Upper lobe of right lung (tissue), 1 donor: ENCODE data around the gene ZSCAN4. TPM values are rescaled to one million over a fixed set of nuclear protein-coding genes. Genes with fewer than 3 reads are reported as not detected.

Source experiments
- ATAC-seq: fragments of 200-7000 bp; cut with Tn5 transposase; one replicate; pipeline ENCODE4 v1.9.1; 2020; ENCODE audit warnings: mild to moderate bottlenecking, moderate library complexity
- DNase-seq: peaks from one replicate; pipeline ENCODE4 v3.0.0-alpha.2; 2020
- H3K27ac ChIP-seq: fragments of 200-600 bp; one replicate; pipeline ENCODE4 v1.8.0; 2022
- H3K27me3 ChIP-seq: fragments of 200-600 bp; one replicate; pipeline ENCODE4 v1.8.0; 2022; ENCODE audit warnings: mild to moderate bottlenecking
- H3K36me3 ChIP-seq: fragments of 200-600 bp; one replicate; pipeline ENCODE4 v1.8.0; 2022
- H3K4me1 ChIP-seq: fragments of 200-600 bp; one replicate; pipeline ENCODE4 v1.8.0; 2022
- H3K4me3 ChIP-seq: fragments of 200-600 bp; one replicate; pipeline ENCODE4 v1.8.0; 2022; ENCODE audit warnings: mild to moderate bottlenecking
- H3K9me3 ChIP-seq: fragments of 200-600 bp; one replicate; pipeline ENCODE4 v1.8.0; 2022
- intact Hi-C: fragments of 100-400 bp; cut with DNase I; formaldehyde crosslinking; loops from one replicate; pipeline ENCODE4 v1.11.0; 2022
- total RNA-seq: library from RNA; stranded (reverse); fragmentation: NEBNext Ultra II Directional; extraction: Animal tissue kit (Norgen Biotek cat#: 25700); gene quantifications from one replicate; pipeline ENCODE4 v1.2.1, GENCODE V29; 2021
- TF ChIP-seq, protein P1 (sequence below): fragments of 200-600 bp; IDR thresholded peaks from one replicate; pipeline ENCODE4 v1.8.0; 2022; ENCODE audit warnings: antibody characterized with exemption
- donor health status: DM: no; HTN: yes; CAD: no; lungs with severe emphysema.

ZSCAN4 gene
- total RNA-seq, 1 donor from 2014 or later, result not detected

DNA sequence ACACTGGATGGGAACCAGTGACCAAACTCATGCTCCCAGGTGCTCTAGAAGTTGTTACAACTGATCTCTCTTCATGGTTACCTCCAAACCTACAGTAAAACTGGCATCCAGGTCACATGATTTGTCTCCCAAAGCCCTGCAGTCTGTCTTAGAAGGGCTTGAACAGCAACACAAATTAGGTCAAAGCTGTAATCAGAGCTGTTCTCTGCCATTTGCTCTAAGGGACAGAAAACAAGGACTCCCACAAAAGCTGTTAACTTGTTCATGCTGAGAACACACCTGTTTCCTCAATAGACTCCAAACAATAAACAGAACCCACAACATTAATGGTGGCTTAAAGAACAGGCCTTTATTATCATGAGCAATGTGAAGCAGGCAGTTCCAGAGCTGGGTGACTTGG, 50.7 kb downstream of the ZSCAN4 start:
- Histone ChIP-seq H3K4me3 (no peak overlapping the region), H3K27me3 (no peaks in the 10 kb centered on the region), H3K36me3 (peaks cover 33% of the 10 kb centered on the region), H3K27ac (no peak overlapping the region), H3K4me1 (no peaks in the 10 kb centered on the region), H3K9me3 (peaks cover 58% of the 10 kb centered on the region)
- intact Hi-C loops, result no loop called here
- TF ChIP-seq, protein P1, sequence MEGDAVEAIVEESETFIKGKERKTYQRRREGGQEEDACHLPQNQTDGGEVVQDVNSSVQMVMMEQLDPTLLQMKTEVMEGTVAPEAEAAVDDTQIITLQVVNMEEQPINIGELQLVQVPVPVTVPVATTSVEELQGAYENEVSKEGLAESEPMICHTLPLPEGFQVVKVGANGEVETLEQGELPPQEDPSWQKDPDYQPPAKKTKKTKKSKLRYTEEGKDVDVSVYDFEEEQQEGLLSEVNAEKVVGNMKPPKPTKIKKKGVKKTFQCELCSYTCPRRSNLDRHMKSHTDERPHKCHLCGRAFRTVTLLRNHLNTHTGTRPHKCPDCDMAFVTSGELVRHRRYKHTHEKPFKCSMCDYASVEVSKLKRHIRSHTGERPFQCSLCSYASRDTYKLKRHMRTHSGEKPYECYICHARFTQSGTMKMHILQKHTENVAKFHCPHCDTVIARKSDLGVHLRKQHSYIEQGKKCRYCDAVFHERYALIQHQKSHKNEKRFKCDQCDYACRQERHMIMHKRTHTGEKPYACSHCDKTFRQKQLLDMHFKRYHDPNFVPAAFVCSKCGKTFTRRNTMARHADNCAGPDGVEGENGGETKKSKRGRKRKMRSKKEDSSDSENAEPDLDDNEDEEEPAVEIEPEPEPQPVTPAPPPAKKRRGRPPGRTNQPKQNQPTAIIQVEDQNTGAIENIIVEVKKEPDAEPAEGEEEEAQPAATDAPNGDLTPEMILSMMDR, result no peak
- ATAC-seq (no peak), DNase-seq (no peak)

DNA sequence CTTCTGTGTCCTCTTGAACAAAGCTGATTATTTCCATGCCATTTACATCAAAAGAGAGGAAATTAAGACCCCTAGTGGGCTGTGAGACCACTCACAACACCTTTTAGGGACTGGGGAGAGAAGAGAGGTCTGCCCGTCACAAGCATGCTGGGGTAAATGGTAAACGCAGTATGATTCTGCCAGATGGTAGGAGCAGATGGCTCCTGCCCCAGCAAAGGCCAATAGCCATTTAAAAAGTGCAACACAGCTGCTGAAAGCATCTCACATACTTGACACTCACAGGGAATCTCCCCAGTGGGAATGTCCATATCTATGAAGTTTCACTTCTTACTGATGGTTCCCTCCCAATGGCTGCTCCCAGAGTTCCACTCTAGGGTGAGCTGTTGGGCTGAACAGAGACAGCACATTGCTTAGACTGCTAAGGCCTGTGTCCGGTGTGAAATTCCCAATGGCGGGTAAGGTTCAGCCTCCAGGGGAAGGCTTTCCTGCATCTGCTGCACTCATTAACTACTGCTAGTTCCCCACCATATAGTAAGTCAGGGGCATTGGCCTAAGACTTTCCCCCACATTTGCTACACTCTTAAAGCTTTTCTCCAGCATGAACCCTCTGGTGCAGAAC, 51.3 kb downstream of the ZSCAN4 start:
- intact Hi-C loops, result no loop called here
- H3K9me3 ChIP-seq, result peaks cover 53% of the 10 kb centered on the region
- H3K27me3 ChIP-seq, result no peaks in the 10 kb centered on the region
- H3K36me3 ChIP-seq, result peaks cover 33% of the 10 kb centered on the region
- no peak overlapping the region for H3K27ac ChIP-seq
- no peak overlapping the region for H3K4me3 ChIP-seq
- H3K4me1 ChIP-seq, result no peaks in the 10 kb centered on the region
- ATAC-seq (no peak), DNase-seq (no peak)
- TF ChIP-seq, protein P1, result no peak

DNA sequence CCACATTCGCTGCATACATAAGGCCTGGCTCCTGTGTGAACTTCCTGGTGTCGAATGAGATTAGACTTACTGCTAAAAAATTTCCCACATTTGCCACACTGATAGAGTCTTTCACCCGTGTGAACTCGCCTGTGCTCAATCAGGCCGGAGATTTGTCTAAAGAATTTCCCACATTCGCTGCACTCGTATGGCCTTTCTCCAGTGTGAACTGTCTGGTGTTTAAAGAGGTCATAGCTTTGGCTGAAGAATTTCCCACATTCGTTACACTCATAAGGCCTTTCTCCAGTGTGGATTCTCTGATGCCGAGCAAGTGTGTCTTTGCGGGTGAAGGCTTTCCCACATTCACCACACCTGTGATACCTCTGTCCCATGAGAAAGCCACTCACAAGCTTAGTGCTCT, 52.1 kb downstream of the ZSCAN4 start:
- no peak for DNase-seq
- TF ChIP-seq, protein P1, result no peak
- Histone ChIP-seq H3K9me3 (peaks cover 53% of the 10 kb centered on the region), H3K27ac (no peak overlapping the region), H3K27me3 (no peaks in the 10 kb centered on the region), H3K4me3 (no peak overlapping the region), H3K4me1 (no peaks in the 10 kb centered on the region), H3K36me3 (peaks cover 33% of the 10 kb centered on the region)
- no peak for ATAC-seq
- intact Hi-C loops, result no loop called here

Other genes starting within 250 kb of the ZSCAN4 start
- gene ZNF749, start 233.6 kb upstream of the ZSCAN4 start, total RNA-seq, result 7.5 TPM
- 0.75 TPM for gene VN1R1, start 211.8 kb upstream of the ZSCAN4 start, total RNA-seq
- 6.6 TPM for gene ZNF772, start 191.4 kb upstream of the ZSCAN4 start, total RNA-seq
- 9.6 TPM for gene ZNF419, start 181.2 kb upstream of the ZSCAN4 start, total RNA-seq
- gene ZNF773, start 169.0 kb upstream of the ZSCAN4 start, total RNA-seq, result 7.1 TPM
- 6.4 TPM for gene ZNF549, start 141.6 kb upstream of the ZSCAN4 start, total RNA-seq
- gene ZNF550, start 109.1 kb upstream of the ZSCAN4 start, total RNA-seq, result 6.3 TPM
- 5.6 TPM for gene ZNF416, start 90.0 kb upstream of the ZSCAN4 start, total RNA-seq
- gene ZIK1, start 84.8 kb upstream of the ZSCAN4 start, total RNA-seq, result 2.9 TPM
- 2.9 TPM for gene ZNF530, start 69.0 kb upstream of the ZSCAN4 start, total RNA-seq
- 18.9 TPM for gene ZNF134, start 54.7 kb upstream of the ZSCAN4 start, total RNA-seq
- 13.3 TPM for gene ZNF211, start 35.8 kb upstream of the ZSCAN4 start, total RNA-seq
- 5.5 TPM for gene ZNF551, start 13.0 kb downstream of the ZSCAN4 start, total RNA-seq
- gene ZNF154, start 40.3 kb downstream of the ZSCAN4 start, total RNA-seq, result 4.5 TPM
- 7.1 TPM for gene ZNF671, start 58.7 kb downstream of the ZSCAN4 start, total RNA-seq
- gene ZNF776, start 77.9 kb downstream of the ZSCAN4 start, total RNA-seq, result 15.1 TPM
- gene ZNF586, start 100.7 kb downstream of the ZSCAN4 start, total RNA-seq, result 18.5 TPM
- 10.9 TPM for gene ZNF552, start 146.0 kb downstream of the ZSCAN4 start, total RNA-seq
- 12.2 TPM for gene ZNF587B, start 161.4 kb downstream of the ZSCAN4 start, total RNA-seq
- gene ZNF587, start 180.9 kb downstream of the ZSCAN4 start, total RNA-seq, result 27.3 TPM
- 12.3 TPM for gene ZNF814, start 220.1 kb downstream of the ZSCAN4 start, total RNA-seq
- 17.7 TPM for gene ZNF417, start 247.7 kb downstream of the ZSCAN4 start, total RNA-seq